RKO (cell line): Measurements from ENCODE around the gene FBXO45.
"Not testable (repeated sequence)": the region's sequence is repeated elsewhere in the genome, so short reads cannot be mapped to it uniquely, and the experiment has no call there.

ENCODE experiments used
- DNase-seq: peaks from one replicate; pipeline ENCODE4 v3.0.0-alpha.2; 2016; ENCODE audit warnings: low spot score

The FBXO45 gene, protein sequence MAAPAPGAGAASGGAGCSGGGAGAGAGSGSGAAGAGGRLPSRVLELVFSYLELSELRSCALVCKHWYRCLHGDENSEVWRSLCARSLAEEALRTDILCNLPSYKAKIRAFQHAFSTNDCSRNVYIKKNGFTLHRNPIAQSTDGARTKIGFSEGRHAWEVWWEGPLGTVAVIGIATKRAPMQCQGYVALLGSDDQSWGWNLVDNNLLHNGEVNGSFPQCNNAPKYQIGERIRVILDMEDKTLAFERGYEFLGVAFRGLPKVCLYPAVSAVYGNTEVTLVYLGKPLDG

DNA sequence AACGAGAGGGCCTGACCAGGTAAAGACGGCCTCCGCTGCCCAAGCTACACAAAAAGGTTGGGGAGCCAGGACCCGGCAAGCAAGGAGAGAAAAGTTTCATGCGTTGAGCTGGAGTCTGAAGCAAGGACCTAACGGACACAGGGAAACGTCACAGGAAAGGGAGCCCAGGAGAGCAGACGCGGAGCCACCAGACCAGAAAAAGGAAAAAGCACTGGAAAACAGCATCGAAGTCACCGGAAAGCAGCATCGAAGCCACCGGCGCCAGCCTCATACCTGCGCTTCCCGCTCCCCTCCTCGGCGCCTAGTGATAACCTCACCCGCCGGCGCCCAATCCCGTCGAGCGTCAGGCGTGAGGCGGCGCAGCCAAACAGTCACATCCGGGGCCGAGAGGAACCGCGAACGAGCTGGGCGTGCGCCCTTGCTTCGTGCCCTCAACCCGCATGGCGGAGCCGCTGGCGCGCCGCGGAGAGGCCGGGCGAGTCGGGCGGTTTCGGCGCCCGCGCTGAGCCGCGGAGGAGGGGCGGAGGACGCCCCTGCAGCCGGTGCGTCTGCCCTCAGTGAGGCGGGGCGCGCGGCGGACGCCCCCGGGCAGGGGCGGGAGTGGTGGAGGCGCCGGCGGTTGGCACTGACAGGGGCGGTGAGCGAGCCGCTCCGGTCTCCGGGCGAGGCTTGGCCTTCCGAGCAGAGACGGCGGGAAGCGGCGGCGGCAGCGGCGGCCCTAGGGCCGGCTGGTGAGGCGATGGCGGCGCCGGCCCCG is at the start of gene FBXO45, which contains the start of gene WDR53:
FBXO45 (plus strand) TSS at position 415 of the 757 bp plus-strand sequence; CDS start at position 740, 325 bp downstream.
WDR53 (minus strand) TSS at position 309 of the 757 bp plus-strand sequence. CDS start 7,079 bp downstream, outside the sequence.
- peak; percentile 94 for DNase-seq

DNA sequence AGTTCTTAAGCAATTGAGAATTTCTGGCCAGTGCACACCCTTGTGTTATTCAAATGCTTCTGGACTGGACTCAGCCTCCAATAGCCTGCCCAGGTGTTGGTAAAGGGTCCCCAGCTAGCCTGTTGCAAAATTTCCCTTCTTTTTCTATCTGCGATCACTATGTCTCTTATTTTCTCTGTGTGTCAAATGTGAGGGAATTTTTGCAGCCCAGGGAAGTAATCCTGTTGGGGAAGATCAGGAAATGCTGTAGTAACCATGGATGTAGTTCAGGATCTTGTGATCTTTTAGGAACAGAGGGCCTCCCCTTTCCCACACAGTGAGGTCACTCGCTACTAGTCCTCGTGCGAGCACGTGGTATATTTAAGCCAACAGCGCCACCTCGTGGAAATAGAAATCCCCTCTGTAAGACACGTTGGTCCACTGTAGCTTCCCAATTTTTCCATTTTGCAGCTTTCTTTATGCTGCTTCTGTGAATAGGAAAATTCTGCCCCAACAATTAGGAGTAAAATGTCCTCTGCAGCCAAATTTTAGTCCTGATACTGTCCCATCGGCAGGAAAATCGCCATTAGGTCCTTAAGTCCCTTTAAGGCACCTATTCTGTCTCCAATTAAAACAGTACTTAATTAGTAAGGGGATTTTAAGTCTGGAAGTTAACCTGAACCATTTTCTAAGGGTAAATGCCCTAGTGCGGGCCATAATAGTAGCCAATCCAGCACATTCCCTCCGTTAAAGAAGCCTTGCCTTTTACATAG is 49.3 kb upstream of the FBXO45 start:
- DNase-seq = peak; percentile 93

GRCh38 chr3:196519718-196520082 is 48.8 kb upstream of the FBXO45 start:
- no peak for DNase-seq

- DNase-seq = not testable (repeated sequence)
Measured at GRCh38 chr3:196521291-196521690, 47.2 kb upstream of the FBXO45 start.

GRCh38 chr3:196523841-196524240 is 44.6 kb upstream of the FBXO45 start:
- DNase-seq = no peak

- DNase-seq = peak; percentile 53
Measured at GRCh38 chr3:196524527-196524926, 43.9 kb upstream of the FBXO45 start.

- DNase-seq = no peak
Measured at GRCh38 chr3:196525141-196525540, 43.3 kb upstream of the FBXO45 start.

GRCh38 chr3:196528639-196529233 is 39.7 kb upstream of the FBXO45 start:
- DNase-seq = peak; percentile 81

DNA sequence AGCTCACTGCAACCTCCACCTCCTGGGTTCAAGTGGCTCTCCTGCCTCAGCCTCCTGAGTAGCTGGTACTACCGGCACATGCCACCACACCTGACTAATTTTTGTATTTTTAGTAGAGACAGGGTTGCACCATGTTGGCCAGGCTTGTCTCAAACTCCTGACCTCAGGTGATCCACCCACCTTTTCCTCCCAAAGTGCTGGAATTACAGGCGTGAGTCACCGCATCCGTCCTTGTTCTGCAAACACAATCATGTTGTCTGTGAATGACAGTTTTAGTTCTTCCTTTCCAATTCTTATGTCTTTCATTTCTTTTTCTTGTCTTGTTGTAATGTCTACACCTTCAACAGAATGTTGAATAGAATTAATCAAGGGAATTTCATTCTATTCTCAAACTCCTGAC is 37.0 kb upstream of the FBXO45 start:
- no peak for DNase-seq

- DNase-seq = no peak
Measured at GRCh38 chr3:196533260-196533681, 35.2 kb upstream of the FBXO45 start.

DNA sequence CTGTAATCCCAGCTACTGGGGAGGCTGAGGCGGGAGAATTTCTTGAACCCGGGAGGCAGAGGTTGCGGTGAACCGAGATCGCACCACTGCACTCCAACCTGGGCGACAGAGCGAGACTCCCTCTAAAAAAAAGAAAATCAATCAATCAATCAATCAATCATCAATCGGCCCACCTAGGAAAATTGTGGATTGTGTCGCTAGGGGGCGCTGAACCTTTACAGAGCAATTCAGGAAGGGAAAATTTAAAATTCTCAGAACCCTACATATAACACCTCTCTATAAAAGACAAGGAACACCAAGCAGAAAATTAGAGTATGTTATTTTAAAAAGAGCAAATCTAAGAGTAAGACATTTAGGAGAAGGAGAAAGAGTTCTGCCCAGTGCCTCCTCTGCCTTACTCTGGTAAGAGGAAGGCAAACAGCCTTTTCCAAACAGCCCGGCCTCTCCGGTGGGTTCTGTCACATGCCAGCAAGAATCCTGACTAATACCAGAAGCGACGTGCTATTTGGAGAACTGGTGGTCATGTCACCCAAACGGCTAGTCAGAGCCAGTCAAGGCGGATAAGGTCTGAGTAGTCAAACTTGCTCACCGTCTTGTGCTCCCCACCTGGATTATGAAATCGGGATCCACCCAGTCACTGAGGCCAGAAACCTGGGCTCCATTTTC is 31.0 kb upstream of the FBXO45 start:
- DNase-seq = no peak

DNA sequence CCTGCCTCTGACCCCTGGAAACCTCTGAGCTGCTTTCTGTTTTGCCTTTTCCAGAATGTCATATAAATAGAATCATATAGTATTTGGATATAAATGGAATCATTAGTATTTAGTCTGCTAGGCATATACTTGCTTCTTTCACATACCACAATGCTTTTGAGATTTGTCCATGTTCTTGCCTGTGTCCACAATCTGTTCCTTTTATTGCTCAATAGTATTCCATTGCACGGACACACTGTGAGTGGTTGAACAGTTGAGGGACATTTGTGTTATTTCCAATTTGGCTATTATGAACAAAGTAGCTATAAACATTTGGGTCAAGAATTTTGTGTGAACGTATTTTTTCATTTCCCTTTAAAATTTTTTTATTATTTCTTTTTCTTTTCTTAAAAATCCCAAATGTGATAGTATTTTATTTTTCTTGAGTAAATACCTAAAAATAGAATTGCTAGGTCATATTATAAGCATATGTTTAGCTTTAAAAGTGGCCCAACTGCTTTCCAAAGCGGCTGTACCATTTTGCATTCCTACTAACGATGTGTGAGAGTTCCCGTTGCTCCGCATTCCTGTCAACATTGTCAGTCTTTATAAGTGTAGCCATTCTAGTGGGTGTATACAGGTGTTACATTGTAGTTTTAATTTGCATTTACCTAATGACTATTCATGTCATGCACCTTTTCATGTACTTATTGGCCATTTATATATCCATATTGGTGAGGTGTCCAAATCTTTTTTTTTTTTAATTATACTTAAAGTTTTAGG is 26.6 kb upstream of the FBXO45 start:
- DNase-seq = no peak

- no peak for DNase-seq
Measured at GRCh38 chr3:196544491-196544992, 23.9 kb upstream of the FBXO45 start.

- no peak for DNase-seq
Measured at GRCh38 chr3:196546537-196546936, 21.9 kb upstream of the FBXO45 start.

DNA sequence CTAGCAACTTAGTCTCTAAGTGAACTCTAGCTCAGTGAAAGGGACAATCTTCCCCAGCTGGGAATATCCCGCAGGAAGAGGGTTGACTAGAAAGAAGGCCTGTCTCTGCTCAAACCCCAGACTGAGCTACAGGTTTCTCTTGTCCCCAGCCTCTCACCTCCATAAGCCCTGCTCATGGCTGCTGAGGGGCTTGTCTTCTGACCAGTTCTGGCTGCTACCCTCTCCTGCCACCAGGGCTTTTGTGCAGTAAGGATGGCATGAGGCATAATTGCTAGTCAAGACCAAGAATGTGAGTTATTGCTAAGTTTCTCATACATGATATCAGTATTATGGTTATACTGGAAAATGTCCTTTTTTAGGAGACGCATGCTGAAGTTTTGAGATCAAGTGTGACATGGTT is 21.4 kb upstream of the FBXO45 start:
- no peak for DNase-seq

- DNase-seq = not testable (repeated sequence)
Measured at GRCh38 chr3:196549312-196549711, 19.1 kb upstream of the FBXO45 start.

DNA sequence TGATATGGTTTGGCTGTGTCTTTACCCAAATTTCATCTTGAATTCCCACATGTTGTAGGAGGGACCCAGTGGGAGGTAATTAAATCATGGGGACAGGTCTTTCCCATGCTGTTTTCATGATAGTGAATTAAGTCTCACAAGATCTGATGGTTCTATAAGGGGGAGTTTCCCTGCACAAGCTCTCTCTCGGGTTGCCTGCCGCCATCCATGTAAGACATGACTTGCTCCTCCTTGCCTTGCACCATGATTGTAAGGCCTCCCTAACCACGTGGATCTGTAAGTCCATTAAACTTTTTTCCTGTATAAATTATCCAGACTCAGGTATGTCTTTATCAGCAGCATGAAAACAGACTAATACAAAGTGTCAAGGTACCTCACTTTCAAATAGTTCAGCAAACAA is 18.3 kb upstream of the FBXO45 start:
- DNase-seq = not testable (repeated sequence)

DNA sequence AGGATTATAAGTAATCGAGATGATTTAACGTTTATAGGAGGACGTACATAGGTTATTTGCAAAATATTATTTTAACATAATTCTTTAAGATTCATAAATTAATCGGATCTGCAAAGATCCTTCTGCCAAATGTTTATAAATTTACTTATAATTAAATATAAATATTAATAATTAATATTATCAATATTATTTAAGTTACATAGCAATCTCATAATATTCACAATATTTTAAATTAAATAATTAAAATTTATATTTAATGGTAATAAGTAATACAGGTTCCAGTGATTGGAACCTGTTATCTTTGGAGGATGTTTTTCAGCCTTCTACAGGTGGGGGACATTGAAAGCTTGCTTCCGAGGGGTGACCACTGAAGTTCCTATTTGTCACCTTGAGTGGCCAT is 16.2 kb upstream of the FBXO45 start:
- no peak for DNase-seq

- no peak for DNase-seq
Measured at GRCh38 chr3:196553551-196553950, 14.9 kb upstream of the FBXO45 start.

DNA sequence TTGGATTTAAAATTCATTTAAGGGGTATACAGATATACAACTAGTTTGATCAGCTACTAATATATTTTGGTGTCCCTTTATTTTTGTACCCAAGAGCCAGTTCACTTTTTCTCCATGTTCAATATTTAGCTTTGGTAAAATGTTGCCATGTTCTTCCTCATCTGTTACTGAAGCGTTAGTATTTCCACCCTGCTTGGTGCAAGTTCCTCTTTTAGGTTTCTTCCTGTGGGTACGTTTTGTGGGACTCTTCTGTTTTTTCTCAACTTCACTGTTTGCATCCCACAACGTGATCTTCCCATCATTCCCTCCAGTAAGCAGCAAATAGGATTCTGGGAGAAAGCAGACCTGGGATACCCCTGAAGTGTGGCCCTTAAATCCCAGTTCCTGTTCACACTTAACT is 14.3 kb upstream of the FBXO45 start:
- DNase-seq = no peak

DNA sequence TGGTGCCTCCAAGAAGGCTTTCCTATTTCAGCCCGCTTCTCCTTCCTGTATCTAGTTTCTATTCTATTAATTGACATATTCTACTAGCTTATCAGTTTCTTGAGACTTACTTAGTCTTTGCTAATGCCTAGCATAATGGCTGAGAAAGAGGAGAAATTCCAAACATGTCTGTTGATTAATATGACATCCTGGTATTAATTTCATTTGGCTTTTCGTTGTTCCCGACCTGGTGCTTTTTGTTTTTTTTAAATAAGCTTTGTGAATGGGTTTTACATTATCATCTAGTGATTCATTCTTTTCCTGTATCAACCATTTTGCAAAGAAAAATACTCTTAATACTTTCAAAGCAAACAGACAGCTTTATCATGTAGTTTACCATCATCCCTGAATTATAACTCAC is 13.2 kb upstream of the FBXO45 start:
- DNase-seq = no peak
